GM12878 (cell line): Measurements from ENCODE around the gene ABCC11. TPM values are rescaled to one million over a fixed set of nuclear protein-coding genes. Genes with fewer than 3 reads are reported as not detected.
A peak's percentile ranks its signal among the peaks of the same experiment; 100 is the strongest.

ENCODE experiments used
- BACH1 ChIP-seq: fragments of 450-650 bp; IDR thresholded peaks from 2 replicates; pipeline ENCODE4 v1.6.1; 2017; ENCODE audit warnings: mild to moderate bottlenecking, borderline replicate concordance
- CBFB ChIP-seq: IDR thresholded peaks from 2 replicates; pipeline ENCODE4 v1.6.1; 2016; ENCODE audit warnings: antibody characterized with exemption, low read depth
- CREM ChIP-seq: IDR thresholded peaks from 2 replicates; pipeline ENCODE4 v1.6.1; 2014; ENCODE audit warnings: antibody characterized with exemption, low read depth
- ELK1 ChIP-seq: IDR thresholded peaks from 2 replicates; pipeline ENCODE4 v1.6.1; 2012; ENCODE audit warnings: low read depth, low read length, improper control_type of control experiment
- IKZF2 ChIP-seq, 2 experiments: fragments of 450-650 bp; IDR thresholded peaks; 2 replicates each; pipeline ENCODE4 v1.6.1; 2017; ENCODE audit warnings: mild to moderate bottlenecking in 2 of 2, moderate library complexity in 2 of 2
- IRF3 ChIP-seq: fragments of 450-650 bp; IDR thresholded peaks from 2 replicates; pipeline ENCODE4 v1.6.1; 2014; ENCODE audit warnings: mild to moderate bottlenecking
- JUND ChIP-seq: IDR thresholded peaks from 2 replicates; pipeline ENCODE4 v1.6.1; 2012; ENCODE audit warnings: low read depth, mild to moderate bottlenecking, low read length, improper control_type of control experiment, moderate library complexity
- MEF2A ChIP-seq: IDR thresholded peaks from 2 replicates; pipeline ENCODE4 v1.6.1; 2011; ENCODE audit warnings: low read depth, mild to moderate bottlenecking, low read length, moderate library complexity; ENCODE audit not compliant: insufficient read depth
- MYB ChIP-seq: fragments of 150-350 bp; IDR thresholded peaks from 2 replicates; pipeline ENCODE4 v1.6.1; 2014; ENCODE audit warnings: mild to moderate bottlenecking, low read depth, low read length, borderline replicate concordance
- NFXL1 ChIP-seq: fragments of 450-650 bp; IDR thresholded peaks from 2 replicates; pipeline ENCODE4 v1.6.1; 2017; ENCODE audit warnings: antibody characterized with exemption, mild to moderate bottlenecking, borderline replicate concordance
- PAX5 ChIP-seq: IDR thresholded peaks from 2 replicates; pipeline ENCODE4 v1.6.1; 2011; ENCODE audit warnings: low read depth, low read length, borderline replicate concordance
- RCOR1 ChIP-seq: conservative IDR thresholded peaks from 2 replicates; pipeline ENCODE4 v1.6.1; 2012; ENCODE audit warnings: low read depth, low read length, improper control_type of control experiment
- RFX5 ChIP-seq: IDR thresholded peaks from 2 replicates; pipeline ENCODE4 v1.6.1; 2011; ENCODE audit warnings: low read depth, low read length, improper control_type of control experiment
- SMAD1 ChIP-seq: fragments of 450-650 bp; IDR thresholded peaks from 2 replicates; pipeline ENCODE4 v1.6.1; 2018; ENCODE audit warnings: mild to moderate bottlenecking, low read depth; ENCODE audit not compliant: partially characterized antibody
- SMC3 ChIP-seq: IDR thresholded peaks from 2 replicates; pipeline ENCODE4 v1.6.1; 2011; ENCODE audit warnings: low read length, improper control_type of control experiment, borderline replicate concordance
- SREBF1 ChIP-seq: IDR thresholded peaks from 2 replicates; pipeline ENCODE4 v1.6.1; 2012; ENCODE audit warnings: mild to moderate bottlenecking, low read length
- SRF ChIP-seq, 2 experiments: IDR thresholded peaks; 2 replicates each; pipeline ENCODE4 v1.6.1; 2011; ENCODE audit warnings: low read depth in 2 of 2, low read length in 2 of 2, mild to moderate bottlenecking in 1 of 2, moderate library complexity in 1 of 2
- TBL1XR1 ChIP-seq: IDR thresholded peaks from 2 replicates; pipeline ENCODE4 v1.6.1; 2012; ENCODE audit warnings: low read depth, low read length, improper control_type of control experiment
- TCF12 ChIP-seq: IDR thresholded peaks from 2 replicates; pipeline ENCODE4 v1.6.1; 2011; ENCODE audit warnings: low read depth, mild to moderate bottlenecking, low read length
- TCF7 ChIP-seq: IDR thresholded peaks from 2 replicates; pipeline ENCODE4 v1.6.1; 2014; ENCODE audit warnings: antibody characterized with exemption, borderline replicate concordance
- ZBTB33 ChIP-seq: fragments of 450-650 bp; IDR thresholded peaks from 2 replicates; pipeline ENCODE4 v1.6.1; 2017; ENCODE audit warnings: mild to moderate bottlenecking
- ZNF384 ChIP-seq: IDR thresholded peaks from 2 replicates; pipeline ENCODE4 v1.6.1; 2012; ENCODE audit warnings: low read depth, mild to moderate bottlenecking, low read length, improper control_type of control experiment, borderline replicate concordance
- ZNF592 ChIP-seq: fragments of 450-650 bp; IDR thresholded peaks from 2 replicates; pipeline ENCODE4 v1.6.1; 2017; ENCODE audit warnings: mild to moderate bottlenecking, moderate library complexity
- ZSCAN29 ChIP-seq: fragments of 450-650 bp; IDR thresholded peaks from 2 replicates; pipeline ENCODE4 v1.6.1; 2017; ENCODE audit warnings: mild to moderate bottlenecking, moderate library complexity
- polyA plus RNA-seq, 11 experiments: library from polyadenylated mRNA; depleted of rRNA in 4 of 11; unstranded in 6 of 11; stranded (reverse) in 5 of 11; fragments of >200 nt; fragmentation: Nextera tagmentation in 4 of 11; fragmentation: Illumina TruSeq in 1 of 11; extraction: Ambion mirVana in 4 of 11; extraction: Trizol in 1 of 11; gene quantifications; 1 replicate in 1 of 11; 2 replicates in 10 of 11; pipeline versions ENCODE4 v1.2.1 to v1.2.3, GENCODE V29; 2011 to 2016; ENCODE audit warnings: inconsistent platforms in 2 of 11, missing spikeins in 2 of 11, low read depth in 1 of 11
- total RNA-seq, 4 experiments: library from RNA; depleted of rRNA in 3 of 4; stranded (reverse); fragments of >200 nt in 3 of 4; fragmentation: Illumina TruSeq in 1 of 4; extraction: Trizol in 1 of 4; gene quantifications; 2 replicates each; pipeline versions ENCODE4 v1.2.1 to v1.2.3, GENCODE V29; 2013 to 2021

ABCC11 gene
- total and polyA plus RNA-seq, 10 of the 15 experiments (the other 5 are each of a cell fraction or from before 2014, with no cell fraction given), result 0.04 to 0.20 (median 0.10) TPM; not detected in 6

GRCh38 chr16:48188449-48189102, 58.8 kb downstream of the ABCC11 start (continued):
- TF ChIP-seq PAX5 (peak; percentile 81), ZNF384 (no peak), RFX5 (no peak), ZNF592 (no peak), NFXL1 (no peak), TCF12 (0 out of 2 replicates have a peak, but pooled peaks have one; percentile 51), ZSCAN29 (no peak), SRF (IDR thresholded peaks at IDR 0.05; ENCODE audit: low read depth in 2 of 2, low read length in 2 of 2) (no peak), BACH1 (peak; percentile 92), JUND (peak; percentile 82), SMAD1 (no peak), IRF3 (no peak), SREBF1 (no peak), TCF7 (peak; percentile 88), CREM (peak; percentile 68), RCOR1 (peak; percentile 83; the same call in 1 of the 2 replicates), IKZF2 (IDR thresholded peaks at IDR 0.05) (peak; percentile 90 to 94), MEF2A (no peak), TBL1XR1 (peak; percentile 64; the same call in 1 of the 2 replicates), MYB (no peak), ELK1 (no peak), ZBTB33 (no peak), SMC3 (no peak), CBFB (peak; percentile 53; the same call in 1 of the 2 replicates)
